IMR-90 (cell line): ENCODE results near the gene RNF144A. TPM values are rescaled to one million over a fixed set of nuclear protein-coding genes. Genes with fewer than 3 reads are reported as not detected.

Experiments used
- ATAC-seq: fragments of 200-7000 bp; cut with Tn5 transposase; 2 replicates; pipeline ENCODE4 v1.9.1; 2020; ENCODE audit warnings: low read depth, mild to moderate bottlenecking, moderate library complexity
- BruUV-seq: library from RNA; stranded (reverse); fragments of 400-500 nt; replicated peaks from 2 replicates; lab custom pipeline; 2021; lab: Mats Ljungman, UMichigan
- CTCF ChIA-PET: fragments of 300-600 bp; formaldehyde crosslinking; extraction: SDS; loops from one replicate; lab custom pipeline; 2021; ENCODE audit warnings: antibody characterized with exemption; lab: Yijun Ruan, JAX
- POLR2A ChIA-PET: fragments of 300-600 bp; sonication (Branson Sonifier 250); formaldehyde crosslinking; loops from one replicate; lab custom pipeline; 2022; ENCODE audit warnings: antibody characterized with exemption; ENCODE audit not compliant: unreplicated experiment; lab: Charles Lee
- DNase-seq: peaks from one replicate; pipeline ENCODE4 v3.0.0; 2013
- H2AFZ ChIP-seq: replicated peaks from 2 replicates; pipeline ENCODE3; 2013; ENCODE audit warnings: low read length, mild to moderate bottlenecking; ENCODE audit not compliant: poor library complexity
- H2AK5ac ChIP-seq: 2 replicates; pipeline ENCODE4 v1.6.1; 2013; ENCODE audit warnings: low read depth, low read length, inconsistent platforms
- H2AK9ac ChIP-seq: replicated peaks from 2 replicates; pipeline ENCODE3; 2013; ENCODE audit warnings: mild to moderate bottlenecking, low read depth, low read length, moderate library complexity; ENCODE audit not compliant: poor library complexity
- H2BK120ac ChIP-seq: 2 replicates; pipeline ENCODE4 v1.6.1; 2013; ENCODE audit warnings: low read depth, low read length, inconsistent platforms
- H2BK15ac ChIP-seq: 3 replicates; pipeline ENCODE4 v1.6.1; 2013; ENCODE audit warnings: low read depth, low read length, inconsistent platforms
- H2BK20ac ChIP-seq: 2 replicates; pipeline ENCODE4 v1.6.1; 2013; ENCODE audit warnings: low read depth, mild to moderate bottlenecking, inconsistent platforms, low read length, moderate library complexity
- H2BK5ac ChIP-seq: 2 replicates; pipeline ENCODE4 v1.6.1; 2013; ENCODE audit warnings: mild to moderate bottlenecking, low read depth, low read length, inconsistent platforms; ENCODE audit not compliant: poor library complexity, severe bottlenecking
- H3K14ac ChIP-seq: replicated peaks from 2 replicates; pipeline ENCODE4 v1.6.1; 2013; ENCODE audit warnings: low read depth, low read length, inconsistent platforms
- H3K18ac ChIP-seq: 2 replicates; pipeline ENCODE4 v1.6.1; 2013; ENCODE audit warnings: low read depth, low read length, control low read depth
- H3K23ac ChIP-seq: 2 replicates; pipeline ENCODE4 v1.6.1; 2013; ENCODE audit warnings: low read depth, low read length, inconsistent platforms
- H3K27ac ChIP-seq: 2 replicates; pipeline ENCODE4 v1.5.1; 2013; ENCODE audit warnings: mild to moderate bottlenecking, control low read depth, low read length; ENCODE audit not compliant: insufficient read depth
- H3K27me3 ChIP-seq: 2 replicates; pipeline ENCODE4 v1.6.1; 2013; ENCODE audit warnings: low read length; ENCODE audit not compliant: control insufficient read depth, insufficient read depth
- H3K36me3 ChIP-seq: 2 replicates; pipeline ENCODE4 v1.6.1; 2013; ENCODE audit warnings: low read length, mixed read lengths; ENCODE audit not compliant: control insufficient read depth, insufficient read depth
- H3K4ac ChIP-seq: 2 replicates; pipeline ENCODE4 v1.6.1; 2013; ENCODE audit warnings: low read depth, low read length, inconsistent platforms
- H3K4me1 ChIP-seq: 2 replicates; pipeline ENCODE4 v1.6.1; 2013; ENCODE audit warnings: low read length, mixed read lengths; ENCODE audit not compliant: control insufficient read depth, insufficient read depth
- H3K4me2 ChIP-seq: 2 replicates; pipeline ENCODE4 v1.6.1; 2013; ENCODE audit warnings: low read depth, mild to moderate bottlenecking, control low read depth, low read length, moderate library complexity
- H3K4me3 ChIP-seq: 2 replicates; pipeline ENCODE4 v1.5.1; 2013; ENCODE audit warnings: low read depth, mild to moderate bottlenecking, control low read depth, low read length, moderate library complexity; ENCODE audit not compliant: insufficient read depth
- H3K56ac ChIP-seq: 2 replicates; pipeline ENCODE4 v1.6.1; 2013; ENCODE audit warnings: low read length, inconsistent platforms; ENCODE audit not compliant: insufficient read depth; ENCODE audit errors: extremely low read depth
- H3K79me1 ChIP-seq, 2 experiments: 2 replicates each; pipeline ENCODE4 v1.6.1; 2013; ENCODE audit warnings: low read length in 2 of 2, inconsistent platforms in 1 of 2, low read depth in 1 of 2
- H3K9ac ChIP-seq: 2 replicates; pipeline ENCODE4 v1.6.1; 2013; ENCODE audit warnings: low read depth, low read length, control low read depth
- H3K9me1 ChIP-seq: 2 replicates; pipeline ENCODE4 v1.6.1; 2013; ENCODE audit warnings: low read length, inconsistent platforms; ENCODE audit not compliant: insufficient read depth
- H3K9me3 ChIP-seq: 2 replicates; pipeline ENCODE4 v1.6.1; 2013; ENCODE audit warnings: low read length; ENCODE audit not compliant: control insufficient read depth, insufficient read depth
- H4K20me1 ChIP-seq: 2 replicates; pipeline ENCODE4 v1.6.1; 2013; ENCODE audit warnings: low read length, inconsistent platforms; ENCODE audit not compliant: insufficient read depth
- H4K5ac ChIP-seq: 2 replicates; pipeline ENCODE4 v1.6.1; 2013; ENCODE audit warnings: mild to moderate bottlenecking, low read depth, low read length, control low read depth
- H4K8ac ChIP-seq, 2 experiments: 2 replicates each; pipeline ENCODE4 v1.6.1; 2013; ENCODE audit warnings: low read depth in 2 of 2, low read length in 2 of 2, control low read depth in 1 of 2, inconsistent platforms in 1 of 2
- H4K91ac ChIP-seq: 2 replicates; pipeline ENCODE4 v1.6.1; 2013; ENCODE audit warnings: low read depth, low read length, inconsistent platforms; ENCODE audit not compliant: insufficient read depth
- BHLHE40 ChIP-seq: fragments of 150-350 bp; IDR thresholded peaks from 2 replicates; pipeline ENCODE4 v1.6.1; 2016; ENCODE audit warnings: mild to moderate bottlenecking, low read depth, low read length
- CHD1 ChIP-seq: IDR thresholded peaks from 2 replicates; pipeline ENCODE4 v1.6.1; 2012; ENCODE audit warnings: low read depth, low read length, improper control_type of control experiment
- MAZ ChIP-seq: IDR thresholded peaks from 2 replicates; pipeline ENCODE4 v1.6.1; 2012; ENCODE audit warnings: low read depth, mild to moderate bottlenecking, low read length, improper control_type of control experiment, moderate library complexity, borderline replicate concordance
- MXI1 ChIP-seq: IDR thresholded peaks from 2 replicates; pipeline ENCODE4 v1.6.1; 2012; ENCODE audit warnings: low read depth, mild to moderate bottlenecking, low read length, moderate library complexity, borderline replicate concordance
- NFE2L2 ChIP-seq: fragments of 150-350 bp; IDR thresholded peaks from 2 replicates; pipeline ENCODE4 v1.6.1; 2016; ENCODE audit warnings: low read depth, mild to moderate bottlenecking, low read length
- RCOR1 ChIP-seq: IDR thresholded peaks from 2 replicates; pipeline ENCODE4 v1.6.1; 2012; ENCODE audit warnings: mild to moderate bottlenecking, low read length, improper control_type of control experiment; ENCODE audit not compliant: insufficient replicate concordance
- WGBS, 2 experiments: methylation state at CpG; one replicate each; pipeline versions ENCODE4 v1.1.5 to v1.1.7; 2013; ENCODE audit warnings: missing lambda C conversion rate in 2 of 2; ENCODE audit not compliant: insufficient read length in 1 of 2; ENCODE audit errors: extremely low coverage in 2 of 2; 5-methylcytosine and 5-hydroxymethylcytosine counted together
- dilution Hi-C: fragments of 300-500 bp; cut with HindIII; formaldehyde crosslinking; loops from one replicate; pipeline ENCODE4 v1.14.3; 2018; ENCODE audit warnings: low sequenced_read_pairs; ENCODE audit not compliant: unreplicated experiment
- in situ Hi-C: fragments of 300-500 bp; cut with MboI; formaldehyde crosslinking; loops from 3 replicates; pipeline ENCODE4 v1.14.3; 2019; ENCODE audit warnings: low sequenced_read_pairs, inconsistent platforms, mixed read lengths
- intact Hi-C: fragments of 100-400 bp; cut with micrococcal nuclease; formaldehyde crosslinking; loops from 2 replicates; pipeline ENCODE4 v1.10.0; 2022
- polyA plus RNA-seq, 3 experiments: library from polyadenylated mRNA; depleted of rRNA; stranded (reverse); fragments of >200 nt; gene quantifications; 2 replicates each; pipeline ENCODE4 v1.2.3, GENCODE V29; 2012; ENCODE audit warnings: low replicate concordance in 1 of 3
- total RNA-seq: library from RNA; depleted of rRNA; stranded (reverse); fragments of >200 nt; gene quantifications from 2 replicates; pipeline ENCODE4 v1.2.3, GENCODE V29; 2012

Gene RNF144A
- total and polyA plus RNA-seq, 2 of the 4 experiments (the other 2 are of a cell fraction) = 0.18 to 0.26 TPM

DNA sequence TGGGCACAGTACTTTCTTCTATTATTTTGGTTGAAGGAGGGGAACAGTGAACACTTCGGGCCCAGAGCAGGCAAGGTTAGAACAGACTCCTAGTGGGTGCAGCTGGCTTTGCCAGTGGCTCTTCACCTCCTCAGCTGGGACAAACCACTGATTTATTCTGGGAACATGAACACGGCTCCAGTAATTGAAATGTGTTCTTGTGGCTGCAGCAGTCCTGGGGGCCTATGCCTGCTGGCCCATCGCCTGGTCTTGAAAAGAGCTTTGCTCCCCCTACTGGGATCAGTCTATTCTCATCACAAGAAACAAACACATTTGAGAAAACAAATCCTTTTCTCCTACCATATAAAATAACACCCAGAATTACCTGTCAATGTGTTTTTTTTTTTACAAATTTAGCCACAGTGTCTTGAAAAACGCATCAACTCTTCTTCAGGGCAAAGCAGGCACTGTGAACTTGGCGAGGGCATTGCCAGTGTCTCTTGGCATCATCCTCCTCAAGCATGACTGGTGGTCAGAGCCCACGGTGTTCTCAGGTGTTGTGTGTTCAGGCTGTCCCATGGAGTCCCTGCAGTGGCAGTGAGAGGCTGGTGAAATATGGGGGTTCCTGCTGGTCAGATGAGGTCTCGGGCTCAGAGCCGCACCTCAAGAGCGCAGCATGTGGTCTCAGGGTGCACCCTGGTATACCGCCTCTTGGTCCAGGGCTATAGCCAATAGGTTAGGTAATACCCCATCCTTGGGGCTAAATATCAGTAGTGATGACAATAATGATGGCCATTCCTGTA lies 51.3 kb downstream of the RNF144A start:
- Histone ChIP-seq H3K27me3 (no peaks in the 10 kb centered on the region), H2BK120ac (no peak overlapping the region), H2AK9ac (no peak overlapping the region), H2AK5ac (no peak overlapping the region), H2BK15ac (no peak overlapping the region), H2AFZ (peak overlapping the region; percentile 43), H3K4me3 (no peak overlapping the region), H2BK5ac (no peak overlapping the region), H4K5ac (no peak overlapping the region), H3K9me3 (no peaks in the 10 kb centered on the region; the same call in 1 of the 2 replicates), H3K18ac (no peak overlapping the region), H3K23ac (no peak overlapping the region), H4K91ac (no peak overlapping the region), H4K20me1 (no peaks in the 10 kb centered on the region), H3K36me3 (no peaks in the 10 kb centered on the region), H3K14ac (no peak overlapping the region), H3K4me1 (no peaks in the 10 kb centered on the region), H3K27ac (no peak overlapping the region), H3K9ac (no peak overlapping the region), H4K8ac (no peak overlapping the region), H3K4ac (no peak overlapping the region), H3K9me1 (no peaks in the 10 kb centered on the region), H3K79me1 (no peaks in the 10 kb centered on the region), H2BK20ac (no peak overlapping the region), H3K56ac (no peak overlapping the region), H3K4me2 (no peak overlapping the region)
- BruUV-seq = no TSS peak
- intact Hi-C loops (no loop called here), in situ Hi-C loops (no loop called here), dilution Hi-C loops (no loop called here)
- 35% methylated on average over 2 of the region's 10 CpGs; no CpG with 5 or more reads in 1 of the 2 experiments for WGBS, 2 experiments
- TF ChIP-seq RCOR1 (no peak), CHD1 (no peak), MXI1 (no peak), BHLHE40 (no peak), MAZ (no peak), NFE2L2 (no peak)
- ATAC-seq (no peak), DNase-seq (no peak)
- POLR2A ChIA-PET = no interaction called here
- CTCF ChIA-PET = no interaction called here
